Activated T-helper 17 cell treated with anti-CD3 and anti-CD28 coated beads, Interleukin-2, amount 50 U/mL, for 72 hours (primary cell): ENCODE results near the gene CCT6B. TPM values are rescaled to one million over a fixed set of nuclear protein-coding genes. Genes with fewer than 3 reads are reported as not detected.

Source experiments
- ATAC-seq: fragments of 150-1000 bp; cut with Tn5 transposase; replicated peaks from 2 replicates; pipeline ENCODE4 v1.10.0; 2021; ENCODE audit warnings: mild to moderate bottlenecking, moderate library complexity
- H3K27ac Mint-ChIP-seq: one replicate; pipeline ENCODE4 v1.8.0; 2022; ENCODE audit warnings: mixed read lengths
- H3K27me3 Mint-ChIP-seq: one replicate; pipeline ENCODE4 v1.8.0; 2022; ENCODE audit warnings: mixed read lengths
- H3K36me3 Mint-ChIP-seq: one replicate; pipeline ENCODE4 v1.8.0; 2022; ENCODE audit warnings: low read depth, mild to moderate bottlenecking, mixed read lengths
- H3K4me1 Mint-ChIP-seq: one replicate; pipeline ENCODE4 v1.8.0; 2022; ENCODE audit warnings: mixed read lengths
- H3K4me3 Mint-ChIP-seq: one replicate; pipeline ENCODE4 v1.8.0; 2022; ENCODE audit warnings: mild to moderate bottlenecking, mixed read lengths
- H3K9me3 Mint-ChIP-seq: one replicate; pipeline ENCODE4 v1.8.0; 2022; ENCODE audit warnings: mixed read lengths
- total RNA-seq, 2 donors: library from RNA; stranded (reverse); gene quantifications; one replicate each; pipeline ENCODE4 v1.2.3, GENCODE V29; 2022

CCT6B gene
- total RNA-seq, 2 donors from 2014 or later, result 0.76 to 1.7 TPM

- H3K36me3 Mint-ChIP-seq, result peaks cover 100% of the 10 kb centered on the region
- ATAC-seq, result no peak
- H3K4me1 Mint-ChIP-seq, result no peaks in the 10 kb centered on the region
- no peak overlapping the region for H3K27ac Mint-ChIP-seq
- H3K4me3 Mint-ChIP-seq, result no peak overlapping the region
- no peaks in the 10 kb centered on the region for H3K9me3 Mint-ChIP-seq
- H3K27me3 Mint-ChIP-seq, result no peaks in the 10 kb centered on the region
Measured at GRCh38 chr17:34991606-34992005, 30.3 kb upstream of the CCT6B start.

DNA sequence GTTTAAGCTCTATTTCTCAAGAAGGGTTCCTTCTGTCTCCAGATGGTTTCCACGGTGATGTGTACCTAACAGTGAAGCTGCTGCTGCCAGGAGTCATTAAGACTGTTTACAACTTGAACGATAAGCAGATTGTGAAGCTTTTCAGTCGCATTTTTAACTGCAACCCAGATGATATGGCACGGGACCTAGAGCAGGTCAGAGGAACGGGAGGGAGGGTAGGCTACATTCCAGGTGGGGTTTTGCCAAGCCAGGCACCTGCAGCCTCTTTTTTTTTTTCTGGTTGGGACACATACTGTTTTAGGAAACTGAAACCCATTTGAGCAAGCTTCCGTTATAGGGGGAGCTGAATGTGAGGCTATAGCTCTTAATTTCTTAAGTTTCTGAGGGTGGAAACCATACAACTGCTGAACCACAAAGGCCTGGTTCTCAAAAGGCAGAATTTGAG, 29.7 kb upstream of the CCT6B start:
- H3K27me3 Mint-ChIP-seq, result no peaks in the 10 kb centered on the region
- H3K9me3 Mint-ChIP-seq, result no peaks in the 10 kb centered on the region
- ATAC-seq, result no peak
- no peak overlapping the region for H3K4me3 Mint-ChIP-seq
- peaks cover 100% of the 10 kb centered on the region for H3K36me3 Mint-ChIP-seq
- H3K27ac Mint-ChIP-seq, result no peak overlapping the region
- H3K4me1 Mint-ChIP-seq, result no peaks in the 10 kb centered on the region

DNA sequence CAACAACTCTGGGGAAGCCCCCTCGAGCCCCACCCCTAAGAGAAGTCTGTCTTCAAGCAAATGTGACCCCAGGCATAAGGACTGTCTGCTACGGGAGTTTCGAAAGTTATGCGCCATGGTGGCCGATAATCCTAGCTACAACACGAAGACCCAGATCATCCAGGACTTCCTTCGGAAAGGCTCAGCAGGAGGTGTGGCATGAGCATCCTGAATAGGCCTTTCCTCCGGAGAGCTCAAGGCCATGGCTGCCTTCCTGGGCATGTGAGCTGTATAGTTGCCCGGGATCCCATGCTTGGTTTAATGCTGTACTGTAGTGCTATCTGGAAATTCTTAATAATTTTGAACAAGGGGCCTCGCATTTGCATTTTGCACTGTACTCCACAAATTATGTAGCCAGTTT, 28.2 kb upstream of the CCT6B start:
- H3K4me1 Mint-ChIP-seq, result no peaks in the 10 kb centered on the region
- no peaks in the 10 kb centered on the region for H3K27me3 Mint-ChIP-seq
- H3K4me3 Mint-ChIP-seq, result no peak overlapping the region
- no peak overlapping the region for H3K27ac Mint-ChIP-seq
- no peak for ATAC-seq
- peaks cover 100% of the 10 kb centered on the region for H3K36me3 Mint-ChIP-seq
- H3K9me3 Mint-ChIP-seq, result no peaks in the 10 kb centered on the region

DNA sequence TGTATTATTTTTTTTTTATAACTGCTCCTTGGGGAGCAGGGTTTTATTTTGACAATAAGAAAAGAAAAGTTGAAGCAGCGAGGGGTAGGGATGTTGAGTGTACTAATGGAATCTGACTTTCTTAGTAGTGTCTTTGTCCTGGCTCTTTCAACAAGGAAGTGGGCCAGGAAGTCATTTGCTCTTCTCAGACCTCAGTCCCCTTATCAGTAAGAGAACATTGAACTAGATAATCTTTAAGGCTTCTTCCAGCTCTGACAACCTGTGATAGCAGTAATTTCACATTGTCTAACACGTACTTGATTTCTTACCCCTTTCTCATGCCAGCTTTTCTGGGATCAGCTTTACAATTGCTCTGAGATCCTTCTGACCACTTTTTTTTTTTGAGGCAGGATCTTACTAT, 27.4 kb upstream of the CCT6B start:
- H3K4me3 Mint-ChIP-seq, result no peak overlapping the region
- no peaks in the 10 kb centered on the region for H3K4me1 Mint-ChIP-seq
- no peaks in the 10 kb centered on the region for H3K27me3 Mint-ChIP-seq
- no peak for ATAC-seq
- peaks cover 100% of the 10 kb centered on the region for H3K36me3 Mint-ChIP-seq
- peak overlapping the region; percentile 16 for H3K27ac Mint-ChIP-seq
- no peaks in the 10 kb centered on the region for H3K9me3 Mint-ChIP-seq

GRCh38 chr17:34987232-34987631, 26.0 kb upstream of the CCT6B start:
- H3K4me1 Mint-ChIP-seq, result peaks cover 6% of the 10 kb centered on the region
- no peak for ATAC-seq
- no peaks in the 10 kb centered on the region for H3K9me3 Mint-ChIP-seq
- no peaks in the 10 kb centered on the region for H3K27me3 Mint-ChIP-seq
- no peak overlapping the region for H3K27ac Mint-ChIP-seq
- H3K36me3 Mint-ChIP-seq, result peaks cover 98% of the 10 kb centered on the region
- H3K4me3 Mint-ChIP-seq, result no peak overlapping the region

DNA sequence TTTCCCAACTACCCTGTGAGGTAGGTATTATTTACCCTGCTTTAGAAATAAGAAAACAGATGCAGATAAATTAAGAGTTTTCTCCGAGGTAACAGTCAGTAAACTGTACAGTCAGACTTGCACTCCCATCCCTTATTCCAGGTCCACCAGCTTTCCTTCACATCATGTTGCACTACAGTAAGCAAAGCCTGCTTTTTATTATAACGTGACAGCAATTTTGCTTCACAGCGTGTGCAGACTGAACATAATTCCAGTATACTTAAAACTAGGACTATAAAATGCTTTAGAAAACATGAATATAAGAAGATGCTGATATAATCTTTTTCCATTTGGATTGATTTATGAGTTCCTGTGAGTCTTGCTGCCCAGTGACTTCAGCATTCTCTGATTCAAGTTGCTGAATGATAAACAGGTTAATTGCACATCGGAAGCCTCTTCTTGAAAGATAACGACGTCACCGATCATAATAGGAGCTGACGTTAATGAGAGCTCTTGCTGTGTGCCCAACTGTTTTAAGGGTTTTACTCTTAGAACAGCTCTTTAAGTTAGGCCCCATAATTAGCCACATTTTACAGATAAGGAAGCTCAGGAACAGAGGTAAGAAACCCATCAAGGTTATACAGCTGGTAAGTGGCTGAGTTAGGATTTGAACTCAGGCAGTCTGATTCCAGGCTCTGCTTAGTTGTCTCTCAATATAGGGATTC, 20.4 kb upstream of the CCT6B start:
- peaks cover 23% of the 10 kb centered on the region for H3K4me1 Mint-ChIP-seq

GRCh38 chr17:34980681-34981537, 19.6 kb upstream of the CCT6B start:
- Mint-ChIP-seq H3K36me3 (peaks cover 46% of the 10 kb centered on the region), H3K27me3 (no peaks in the 10 kb centered on the region), H3K4me3 (peak overlapping the region; percentile 92), H3K27ac (peak overlapping the region; percentile 96), H3K4me1 (peaks cover 23% of the 10 kb centered on the region), H3K9me3 (no peaks in the 10 kb centered on the region)
- peak; percentile 90 for ATAC-seq

More for the DNA sequence above, 20.4 kb upstream of the CCT6B start:
- Mint-ChIP-seq H3K27ac (peak overlapping the region; percentile 96), H3K27me3 (no peaks in the 10 kb centered on the region), H3K4me3 (peak overlapping the region; percentile 92), H3K9me3 (no peaks in the 10 kb centered on the region), H3K36me3 (peaks cover 54% of the 10 kb centered on the region)
- no peak for ATAC-seq

DNA sequence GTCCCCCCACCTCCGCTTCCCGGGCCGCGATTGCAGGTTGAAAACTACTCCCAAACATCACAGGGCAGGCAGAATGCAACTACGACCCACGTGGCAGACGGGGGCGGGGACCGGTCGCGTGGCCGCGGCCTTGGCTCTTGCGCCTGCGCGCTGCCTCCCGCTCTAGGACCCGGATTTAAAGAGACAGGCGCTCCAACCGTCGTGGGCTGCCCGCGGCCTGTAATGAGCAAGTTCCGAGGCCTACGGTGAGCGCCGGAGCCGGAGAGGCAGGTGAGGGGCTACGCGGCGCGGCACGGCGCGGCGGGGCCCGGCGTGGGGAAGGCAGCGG, 19.1 kb upstream of the CCT6B start, which contains the start of gene LIG3:
TSS of gene LIG3 (plus strand) at position 160 of the 328 bp plus-strand sequence. CDS start 2,494 bp downstream, outside the sequence.
- H3K4me3 Mint-ChIP-seq, result peak within 1 kb of the TSS; percentile 92
- peaks cover 40% of the 10 kb centered on the region for H3K36me3 Mint-ChIP-seq
- peak; percentile 89 for ATAC-seq
- no peaks in the 10 kb centered on the region for H3K9me3 Mint-ChIP-seq
- H3K27ac Mint-ChIP-seq, result peak within 1 kb of the TSS; percentile 96
- H3K4me1 Mint-ChIP-seq, result peaks cover 23% of the 10 kb centered on the region
- H3K27me3 Mint-ChIP-seq, result no peaks in the 10 kb centered on the region

DNA sequence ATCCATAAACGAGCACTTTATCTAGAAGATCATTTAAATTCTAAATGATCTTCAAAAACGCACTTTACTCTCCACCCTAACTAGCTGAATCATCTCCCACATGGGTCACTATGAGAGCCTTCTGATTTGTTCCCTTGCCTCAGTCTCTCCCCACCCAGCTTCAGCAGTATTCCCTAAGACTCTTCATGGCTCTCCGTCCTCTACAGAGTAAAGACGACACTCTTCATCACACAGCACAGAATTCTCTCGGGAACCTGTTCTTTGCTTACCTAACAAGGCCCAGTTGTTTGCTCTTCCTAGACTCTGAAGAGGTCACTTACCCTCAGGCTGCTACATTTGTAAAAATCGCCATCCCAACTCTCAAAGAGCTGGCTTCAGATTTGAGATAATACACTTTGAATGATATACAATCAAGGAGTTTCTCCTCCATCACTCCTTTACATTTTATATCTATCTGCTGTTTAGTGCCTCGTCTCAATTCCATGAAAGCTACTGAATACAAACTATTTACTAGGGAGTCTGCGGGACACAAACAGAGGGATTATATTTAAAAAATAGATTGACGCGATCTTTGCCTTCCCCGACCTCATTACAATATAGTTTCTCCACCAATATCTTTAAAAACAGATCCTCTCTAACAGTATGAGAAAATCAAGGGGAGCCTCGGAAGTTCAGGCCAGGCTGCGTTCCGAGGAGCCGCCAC, 18.5 kb upstream of the CCT6B start:
- peaks cover 26% of the 10 kb centered on the region for H3K4me1 Mint-ChIP-seq

GRCh38 chr17:34979153-34979552, 17.9 kb upstream of the CCT6B start:
- H3K9me3 Mint-ChIP-seq, result no peaks in the 10 kb centered on the region
- peak overlapping the region; percentile 96 for H3K27ac Mint-ChIP-seq
- no peak for ATAC-seq
- H3K4me3 Mint-ChIP-seq, result peak overlapping the region; percentile 92
- peaks cover 29% of the 10 kb centered on the region for H3K4me1 Mint-ChIP-seq
- H3K36me3 Mint-ChIP-seq, result peaks cover 29% of the 10 kb centered on the region
- no peaks in the 10 kb centered on the region for H3K27me3 Mint-ChIP-seq

More for the DNA sequence above, 18.5 kb upstream of the CCT6B start:
- Mint-ChIP-seq H3K36me3 (peaks cover 35% of the 10 kb centered on the region), H3K9me3 (no peaks in the 10 kb centered on the region), H3K27ac (peak overlapping the region; percentile 96), H3K4me3 (peak overlapping the region; percentile 92), H3K27me3 (no peaks in the 10 kb centered on the region)
- ATAC-seq, result no peak

GRCh38 chr17:34974794-34975785, 13.8 kb upstream of the CCT6B start:
- peak overlapping the region; percentile 4 for H3K27ac Mint-ChIP-seq
- ATAC-seq, result peak; percentile 78
- no peaks in the 10 kb centered on the region for H3K27me3 Mint-ChIP-seq
- no peaks in the 10 kb centered on the region for H3K9me3 Mint-ChIP-seq
- peak overlapping the region; percentile 3 for H3K4me3 Mint-ChIP-seq
- no peaks in the 10 kb centered on the region for H3K36me3 Mint-ChIP-seq
- H3K4me1 Mint-ChIP-seq, result peaks cover 15% of the 10 kb centered on the region

DNA sequence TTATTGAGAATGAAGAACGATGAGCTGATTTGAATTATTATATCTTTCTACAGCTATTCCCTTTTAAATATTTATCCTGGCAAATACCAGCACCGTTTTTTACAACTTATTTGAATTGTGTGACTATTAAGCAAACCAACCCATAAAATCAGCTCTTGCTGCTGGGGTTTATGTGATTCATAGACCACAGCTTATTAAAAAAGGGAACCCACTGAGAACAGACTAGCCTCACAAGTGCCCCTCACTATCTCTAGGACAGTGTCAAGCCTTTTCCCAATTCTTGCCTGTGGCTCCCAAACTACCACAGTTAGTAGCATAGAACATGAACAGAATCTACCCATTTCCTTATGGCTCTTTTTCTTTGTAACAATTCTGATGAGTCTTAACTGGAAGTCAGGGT, 12.9 kb upstream of the CCT6B start:
- peak; percentile 62 for ATAC-seq
- Mint-ChIP-seq H3K27me3 (no peaks in the 10 kb centered on the region), H3K27ac (peak overlapping the region; percentile 4), H3K36me3 (peaks cover under 1% of the 10 kb centered on the region), H3K9me3 (no peaks in the 10 kb centered on the region), H3K4me3 (peak overlapping the region; percentile 3), H3K4me1 (peaks cover 6% of the 10 kb centered on the region)

DNA sequence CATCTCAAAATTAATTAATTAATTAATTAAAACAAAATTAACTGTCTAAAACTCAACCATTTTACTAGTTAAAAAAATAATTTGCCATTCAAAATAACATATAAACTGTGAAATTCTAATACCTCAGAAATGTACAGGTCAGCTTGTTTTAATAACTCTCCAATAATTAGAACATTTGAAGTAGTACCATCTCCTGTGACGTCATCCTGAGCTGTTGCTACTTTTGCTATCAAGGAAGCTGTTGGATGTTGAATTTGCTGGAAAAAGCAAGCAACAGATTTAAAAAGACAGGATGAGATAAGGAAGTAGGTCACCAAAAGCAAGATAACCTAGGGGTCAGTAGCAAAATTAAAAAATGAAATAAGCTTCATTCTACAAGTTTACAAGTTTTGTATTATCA, 2.8 kb downstream of the CCT6B start:
- H3K9me3 Mint-ChIP-seq, result peaks cover 8% of the 10 kb centered on the region
- peaks cover 13% of the 10 kb centered on the region for H3K4me1 Mint-ChIP-seq
- no peak overlapping the region for H3K4me3 Mint-ChIP-seq
- H3K27me3 Mint-ChIP-seq, result no peaks in the 10 kb centered on the region
- ATAC-seq, result no peak
- no peak overlapping the region for H3K27ac Mint-ChIP-seq
- H3K36me3 Mint-ChIP-seq, result peaks cover 19% of the 10 kb centered on the region
